GM21576 (cell line): ENCODE results near the gene DDO.

Source experiments
- ATAC-seq: cut with Tn5 transposase; IDR thresholded peaks from one replicate; pipeline ENCODE4 v1.9.1; 2021; ENCODE audit warnings: mild to moderate bottlenecking, moderate library complexity; ENCODE audit not compliant: unreplicated experiment

Gene DDO

DNA sequence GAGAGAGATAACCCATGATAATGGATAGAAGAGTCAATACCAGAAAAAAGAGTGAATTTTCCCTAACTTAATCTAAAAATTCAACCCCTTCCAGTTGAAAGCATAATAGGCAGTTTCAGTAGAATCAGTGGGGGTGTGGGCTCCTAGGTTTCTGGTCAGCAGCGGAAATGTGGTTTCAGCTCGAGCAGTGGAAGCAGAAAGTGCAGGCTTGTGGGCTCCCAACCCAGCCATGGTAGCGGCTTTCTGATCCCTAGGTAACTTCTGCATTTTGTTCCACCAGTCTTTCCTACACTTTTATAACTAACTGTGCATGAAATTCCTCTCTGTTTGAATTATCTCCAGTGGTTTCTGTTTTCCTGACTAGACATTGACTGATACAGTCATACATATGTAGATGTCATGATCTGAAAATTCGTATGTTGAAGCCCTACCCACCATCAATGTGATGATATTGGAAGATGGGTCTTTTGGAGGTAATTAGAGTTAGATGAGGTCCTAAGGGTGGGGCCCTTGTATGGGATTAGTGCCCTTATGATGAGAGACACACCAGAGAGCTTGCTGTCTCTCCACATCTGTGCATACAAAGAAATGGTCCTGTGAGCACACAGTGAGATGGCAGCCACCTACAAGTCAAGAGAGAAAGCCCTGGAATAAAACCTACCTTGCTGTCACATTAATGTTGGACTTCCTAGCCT, 6.5 kb upstream of the DDO start:
- no peak for ATAC-seq

DNA sequence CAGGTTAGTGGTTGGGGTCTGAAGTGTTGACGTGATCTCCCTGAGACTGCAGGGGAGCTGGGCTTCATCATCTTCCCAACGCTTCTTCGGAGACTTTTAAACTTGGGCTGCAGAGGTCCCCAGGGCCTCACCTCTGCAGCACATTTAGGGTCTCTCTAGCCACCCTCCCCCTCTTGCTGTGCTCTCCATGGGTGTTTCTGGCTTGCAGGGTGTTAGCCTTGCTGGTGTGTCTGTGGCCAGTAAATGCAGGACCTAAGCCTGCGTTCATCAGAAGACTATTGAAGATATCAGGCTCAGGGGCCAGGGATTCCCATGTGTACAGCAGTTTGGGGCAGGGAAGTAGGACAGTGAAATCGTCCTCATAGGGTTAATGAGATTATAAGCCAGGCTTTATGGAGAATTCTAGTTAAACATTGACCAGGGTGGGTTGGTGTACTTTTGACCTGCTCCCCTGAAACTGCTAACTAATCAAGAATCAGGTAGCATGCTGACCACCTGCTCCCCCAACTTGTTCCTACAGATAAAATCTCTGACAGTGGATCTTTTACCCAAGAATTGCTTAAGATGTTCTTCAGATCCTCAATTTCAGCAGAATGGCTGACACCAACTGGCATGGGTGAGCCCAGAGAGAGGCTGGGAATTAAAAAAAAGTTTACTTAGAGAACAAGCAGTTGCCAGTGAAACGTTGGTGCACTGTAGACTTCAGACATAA, 3.8 kb upstream of the DDO start:
- no peak for ATAC-seq

DNA sequence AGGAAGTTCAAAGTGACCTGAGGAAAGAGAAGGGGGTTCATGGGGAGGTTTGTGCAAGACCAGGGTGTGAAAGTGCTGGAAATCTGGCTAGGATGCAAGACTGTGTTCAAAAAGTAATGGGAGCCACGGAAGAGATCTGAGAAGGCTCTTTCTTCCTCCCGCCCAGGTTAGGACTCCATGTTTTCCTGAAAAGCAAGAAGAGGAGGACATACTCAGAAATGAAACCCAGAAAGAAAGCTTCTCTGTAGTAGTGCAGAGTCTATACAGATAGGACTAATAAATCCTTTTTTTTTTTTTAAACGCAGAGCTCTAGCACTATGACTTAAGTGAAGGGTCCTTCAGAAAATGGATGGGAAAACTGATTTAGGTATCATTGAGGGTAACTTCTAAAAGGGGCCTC, 3.2 kb upstream of the DDO start:
- ATAC-seq = no peak

DNA sequence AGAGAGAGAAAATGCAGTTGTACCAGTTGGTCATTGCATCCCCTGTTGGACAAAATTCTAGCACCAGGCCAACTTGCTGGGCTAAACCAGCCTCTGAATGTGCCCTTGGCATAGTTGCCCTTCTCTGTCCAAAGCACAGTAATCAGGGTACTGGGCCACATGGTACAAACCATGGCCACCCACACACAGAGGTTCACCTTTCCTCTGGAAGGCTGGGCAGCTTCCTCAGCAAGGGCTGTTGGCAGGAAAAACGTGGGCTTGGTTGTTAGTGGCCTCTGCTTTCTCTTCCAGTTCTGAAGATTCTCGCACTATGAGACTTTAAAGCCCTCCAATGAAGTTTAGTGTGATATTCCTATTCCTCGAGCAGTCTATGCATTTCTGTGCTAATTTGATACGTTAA, 706 bp downstream of the DDO start:
- no peak for ATAC-seq

DNA sequence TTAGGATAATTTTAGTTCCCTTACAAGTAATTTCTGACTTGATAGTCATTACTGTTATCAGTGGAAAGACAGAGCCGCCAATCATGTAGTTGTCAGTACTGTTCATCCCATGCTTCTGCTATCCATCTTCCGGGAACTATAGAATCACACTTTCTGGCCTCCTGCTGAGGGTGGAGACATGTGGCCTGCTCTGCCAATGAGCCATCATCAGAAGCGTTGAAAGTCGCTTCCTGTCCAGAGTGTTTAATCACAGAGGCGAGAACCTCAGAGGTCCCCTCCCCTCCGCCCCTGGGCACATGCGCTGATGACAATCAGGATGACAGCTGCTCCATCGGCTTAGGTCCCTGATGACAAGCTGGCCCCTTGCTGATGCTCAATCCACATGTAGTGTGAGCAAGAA, 3.0 kb downstream of the DDO start:
- ATAC-seq = no peak

DNA sequence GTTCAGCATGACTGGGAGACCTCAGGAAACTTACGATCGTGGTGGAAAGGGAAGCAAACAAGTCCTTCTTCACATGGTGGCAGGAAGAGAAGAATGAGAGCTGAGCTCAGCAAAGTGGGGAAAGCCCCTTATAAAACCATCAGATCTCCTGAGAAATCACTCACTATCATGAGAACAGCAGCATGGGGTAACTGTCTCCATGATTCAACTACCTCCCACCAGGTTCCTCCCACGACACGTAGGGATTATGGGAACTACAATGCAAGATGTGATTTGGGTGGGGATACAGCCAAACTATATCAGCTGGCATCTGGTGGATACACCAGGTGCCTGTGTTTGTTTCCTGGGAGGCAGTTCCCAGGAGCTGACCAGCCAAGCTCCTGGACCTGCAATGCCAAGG, 4.9 kb downstream of the DDO start:
- ATAC-seq = no peak

DNA sequence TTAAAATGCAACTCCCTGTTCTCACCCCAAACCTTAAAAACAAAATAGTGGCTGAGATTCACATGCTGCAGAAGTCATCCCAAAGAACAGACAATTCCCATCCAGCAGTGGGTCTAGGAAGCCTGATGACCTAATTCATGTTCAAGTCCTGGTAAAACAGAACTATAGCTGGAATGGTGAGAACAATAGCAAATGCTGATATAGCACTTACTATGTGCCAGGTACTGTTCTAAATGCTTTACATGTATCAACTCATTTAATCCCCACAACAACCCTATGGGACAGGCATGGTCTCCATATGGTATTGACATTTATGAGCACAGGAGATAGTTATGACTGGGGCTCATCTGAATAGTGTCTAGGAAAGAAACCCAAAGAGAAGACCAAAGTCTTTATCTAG, 5.6 kb downstream of the DDO start:
- no peak for ATAC-seq

DNA sequence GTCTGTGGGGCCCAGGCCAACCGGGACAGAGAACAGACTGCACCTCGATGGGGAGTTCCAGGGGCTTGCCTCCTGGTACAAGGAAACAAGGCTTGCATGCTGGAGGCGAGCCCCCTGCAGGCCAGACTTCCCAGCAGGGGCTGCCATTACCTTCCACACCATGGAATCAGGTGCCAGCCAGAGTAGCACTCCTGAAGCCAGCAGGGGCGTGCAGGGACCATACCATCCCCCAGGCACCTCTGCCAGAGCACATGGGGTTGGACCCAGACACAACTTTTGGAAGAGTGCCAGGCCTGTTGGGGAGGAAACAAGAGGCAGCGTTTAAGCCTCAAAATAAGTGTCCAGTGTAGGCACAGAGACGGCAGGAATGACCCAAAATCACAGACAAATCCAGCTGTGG, 6.5 kb downstream of the DDO start:
- no peak for ATAC-seq

DNA sequence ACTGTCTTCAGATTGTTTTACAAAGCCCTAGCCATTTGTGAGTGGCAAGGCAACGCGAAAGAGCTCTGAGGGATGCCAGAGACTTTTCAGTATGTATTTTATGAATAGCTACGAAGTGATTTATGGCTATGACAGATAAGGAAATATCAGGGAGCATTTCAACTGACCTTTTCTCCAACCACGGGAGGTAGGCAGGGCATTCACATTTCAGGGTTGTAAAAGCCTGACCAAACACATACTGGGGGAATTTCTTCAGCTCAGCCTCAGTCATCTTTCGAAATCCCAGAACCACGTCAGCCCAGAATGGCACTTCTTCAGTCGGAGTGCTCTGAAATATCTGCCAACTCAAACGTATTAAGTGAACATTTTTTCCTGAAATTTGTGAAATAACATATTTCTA, 10.8 kb downstream of the DDO start:
- ATAC-seq = no peak

DNA sequence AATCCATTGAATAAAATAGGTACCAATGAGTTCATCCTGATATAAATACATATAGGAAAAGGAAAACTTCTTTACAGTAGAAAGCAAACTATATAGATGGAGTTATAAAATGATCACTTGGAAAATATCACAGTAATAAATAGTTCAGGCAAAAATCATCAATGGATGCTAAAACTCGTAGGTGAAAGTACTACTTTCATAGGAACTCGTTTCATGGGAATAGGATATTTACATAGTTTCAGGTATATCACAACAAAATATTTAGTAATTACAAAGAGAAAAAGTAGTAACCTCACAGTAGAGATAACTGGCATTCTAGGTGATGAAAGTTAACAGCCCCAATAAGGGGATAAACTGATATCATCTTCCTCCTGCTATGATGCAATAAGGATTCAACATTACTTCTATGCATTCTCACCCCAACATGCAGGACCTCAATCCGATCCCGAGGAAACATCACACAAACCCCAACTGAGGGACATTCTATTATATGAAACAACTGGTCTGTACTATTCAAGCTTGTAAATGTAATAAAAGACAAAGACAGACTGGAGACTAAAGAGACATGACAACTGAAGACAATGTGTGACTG, 13.7 kb downstream of the DDO start:
- no peak for ATAC-seq

DNA sequence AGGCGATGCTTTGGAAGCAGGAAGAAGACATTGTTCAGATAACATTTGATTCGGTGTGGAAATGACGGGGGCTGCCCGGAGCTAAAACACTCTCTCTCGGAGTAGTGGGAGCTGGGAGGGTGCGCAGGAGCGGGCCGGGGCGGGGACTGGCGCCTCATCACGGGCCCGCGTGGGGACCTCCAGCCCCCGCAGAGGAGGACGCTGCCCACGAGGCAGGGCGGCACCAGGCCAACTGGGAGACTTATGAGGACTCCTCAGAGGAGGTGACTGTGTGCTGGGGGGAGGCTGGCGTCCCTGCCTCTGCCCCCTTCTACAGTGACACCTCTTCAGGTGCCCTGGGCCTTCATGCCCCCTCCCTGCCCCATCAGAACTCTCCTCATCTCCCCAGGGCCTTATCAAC, 15.2 kb downstream of the DDO start:
- ATAC-seq = no peak

DNA sequence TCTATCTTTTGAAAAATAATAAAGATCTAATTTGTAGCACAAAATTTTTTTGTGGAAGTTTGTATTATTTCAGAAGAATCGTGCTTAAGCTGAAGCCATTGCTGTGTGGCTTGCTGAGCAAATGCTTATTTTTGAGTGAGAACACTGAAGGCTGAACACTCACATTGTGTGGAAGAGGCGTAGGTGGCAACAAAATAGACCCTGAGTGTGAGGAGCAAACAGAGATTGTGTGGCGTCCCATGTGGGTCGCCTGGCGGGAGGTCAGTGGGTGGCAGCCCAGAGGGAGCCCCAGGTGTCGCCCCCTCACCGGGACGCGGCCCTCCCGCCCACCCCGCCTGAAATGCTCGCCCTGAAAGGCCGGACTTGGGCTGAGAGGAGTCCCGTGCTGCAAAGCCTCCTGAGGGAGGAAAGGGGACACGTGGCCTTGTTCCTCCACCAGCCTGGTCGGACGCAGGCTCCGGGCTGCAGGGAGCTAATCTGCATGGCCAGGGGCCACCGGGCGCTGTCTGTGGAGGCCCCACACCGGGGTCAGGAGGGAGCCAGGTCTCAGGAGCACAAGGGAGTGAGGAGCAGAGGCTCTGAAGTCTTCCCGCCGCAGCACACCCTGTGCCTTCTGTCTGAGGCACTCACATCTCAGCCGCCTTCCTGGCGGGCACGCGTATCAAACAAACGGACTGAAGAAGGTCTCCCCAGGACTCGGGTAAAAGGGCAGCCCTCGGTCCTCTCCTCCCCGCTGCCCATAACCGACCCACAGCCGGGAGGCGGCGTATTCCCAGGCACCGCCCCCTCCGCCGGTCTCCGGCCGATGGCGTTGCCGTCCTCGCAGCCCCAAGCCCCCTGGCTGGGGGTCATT, 15.9 kb downstream of the DDO start:
- ATAC-seq = no peak

DNA sequence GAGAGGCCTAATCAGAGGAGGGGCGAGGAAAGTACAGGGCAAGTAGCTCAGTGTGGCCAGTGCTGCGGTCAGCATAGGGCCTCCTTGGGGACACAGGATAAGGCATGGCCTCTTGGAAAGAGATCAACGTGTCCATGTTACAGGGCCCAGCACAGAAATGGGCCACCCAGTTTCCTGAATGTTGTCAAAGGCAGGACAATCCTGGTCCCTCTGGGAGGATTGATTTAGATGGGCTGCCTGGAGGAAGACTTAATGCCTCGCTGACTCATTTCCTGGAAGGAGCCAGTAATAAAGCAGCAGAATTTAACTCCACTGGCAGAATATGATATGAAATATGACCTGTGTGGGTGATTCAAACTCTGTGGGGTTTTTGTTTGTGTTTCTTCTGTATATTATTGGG, 16.6 kb downstream of the DDO start:
- ATAC-seq = no peak

DNA sequence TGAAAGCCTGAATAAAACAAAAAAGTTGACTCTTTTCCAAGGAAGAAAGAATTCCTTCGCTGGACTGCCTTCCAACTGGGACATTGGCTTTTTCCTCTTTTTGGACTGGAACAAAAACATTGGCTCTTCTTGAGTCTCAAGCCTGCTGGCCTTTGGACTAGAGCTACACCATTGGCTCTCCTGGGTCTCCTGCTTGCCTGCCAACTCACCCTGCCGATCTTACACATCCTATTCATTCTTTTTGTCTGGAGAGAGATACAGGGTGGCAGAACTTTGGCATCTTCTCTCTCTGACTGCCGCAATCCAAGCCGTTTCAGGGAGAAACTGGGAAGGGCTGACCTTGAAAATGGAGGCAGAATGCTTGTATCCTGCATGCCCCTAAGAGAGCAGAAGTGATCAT, 20.2 kb downstream of the DDO start:
- no peak for ATAC-seq

DNA sequence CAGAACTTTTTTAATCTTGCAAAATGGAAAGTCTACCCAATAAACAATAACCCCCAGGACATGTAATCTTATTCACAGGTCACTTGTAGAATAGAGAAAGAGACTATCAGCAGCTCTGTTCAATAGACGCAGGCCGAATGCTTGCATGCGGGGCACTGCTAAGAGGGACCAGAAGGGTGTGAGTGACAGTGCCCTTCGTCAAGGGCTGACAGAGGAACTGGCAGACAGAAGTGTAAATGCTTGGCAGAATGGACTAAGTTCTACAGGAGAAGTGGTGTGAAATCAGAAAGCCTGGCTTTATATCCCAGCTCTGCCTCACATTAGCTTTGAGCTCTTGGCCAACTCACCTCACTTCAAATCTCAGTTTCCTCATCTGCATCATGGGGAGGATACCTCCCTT, 21.0 kb downstream of the DDO start:
- ATAC-seq = no peak

DNA sequence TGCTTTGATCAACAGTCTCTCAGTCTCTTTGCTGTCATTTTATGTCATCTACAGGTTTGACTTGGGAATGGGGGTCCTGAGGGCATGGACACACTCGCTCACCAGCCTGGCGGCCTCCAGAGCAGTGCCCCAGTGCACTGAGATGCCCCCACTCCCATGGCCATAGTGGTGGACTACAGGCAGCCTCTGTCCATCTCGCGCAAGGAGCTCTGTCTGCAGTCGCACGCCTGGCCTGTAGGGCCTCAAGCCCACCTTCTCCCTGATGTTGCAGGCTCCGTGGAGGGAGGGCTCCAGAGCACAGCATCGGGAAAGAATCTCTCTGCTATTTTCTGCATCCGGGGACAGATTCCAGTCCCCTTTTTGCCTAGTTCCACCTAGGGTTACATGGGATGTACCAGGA, 22.6 kb downstream of the DDO start:
- no peak for ATAC-seq

DNA sequence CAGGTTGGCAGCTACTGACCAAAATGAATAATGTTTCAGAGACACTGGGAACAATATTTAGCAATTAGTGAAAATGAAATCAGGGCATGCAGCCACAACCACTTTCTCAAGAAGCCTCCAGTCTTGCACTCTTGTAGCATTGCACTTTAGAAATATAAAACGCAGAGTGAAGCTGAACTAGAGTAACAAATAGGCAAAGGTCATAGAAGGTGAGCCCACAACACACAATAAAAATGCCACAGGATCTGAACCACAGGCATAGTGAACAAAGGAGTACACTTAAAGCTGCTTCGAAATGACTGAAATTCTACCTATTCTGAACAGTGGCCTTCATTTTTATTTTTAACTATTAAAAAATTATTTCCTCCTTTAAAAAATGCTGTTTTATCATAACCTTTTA, 25.0 kb downstream of the DDO start:
- ATAC-seq = no peak

DNA sequence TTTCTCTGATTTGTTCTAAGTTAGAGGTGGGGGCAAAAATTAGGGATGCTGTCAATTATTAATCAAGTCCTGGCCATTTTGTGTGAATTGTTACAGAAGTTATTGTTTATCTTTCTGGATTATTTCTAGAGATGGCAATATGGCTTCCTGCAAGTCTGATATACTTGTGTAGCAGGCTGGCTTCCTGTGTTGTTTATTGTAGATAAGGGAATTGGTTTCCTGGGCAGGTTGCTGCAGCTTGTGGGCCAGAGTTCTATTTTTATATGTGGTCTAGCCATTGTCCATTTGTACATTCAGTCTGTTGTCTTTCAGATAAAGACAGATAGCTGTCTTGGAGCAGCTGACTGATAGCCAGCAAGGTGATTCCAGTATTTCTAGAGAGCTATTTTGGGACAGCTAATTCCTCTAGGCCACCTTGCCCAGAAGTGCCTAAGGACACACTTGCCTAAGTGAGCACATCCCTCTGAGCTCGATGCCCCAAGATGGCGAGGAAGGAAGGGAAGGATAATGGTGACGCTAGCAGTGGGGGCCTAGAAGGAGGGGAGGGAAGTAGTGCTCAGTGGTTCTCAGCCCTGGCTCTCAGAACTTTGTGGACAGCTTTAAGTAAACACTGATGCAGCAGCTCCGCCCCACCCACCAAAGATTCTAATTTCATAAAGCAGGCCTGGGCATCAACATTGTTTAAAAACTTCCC, 25.5 kb downstream of the DDO start:
- no peak for ATAC-seq

DNA sequence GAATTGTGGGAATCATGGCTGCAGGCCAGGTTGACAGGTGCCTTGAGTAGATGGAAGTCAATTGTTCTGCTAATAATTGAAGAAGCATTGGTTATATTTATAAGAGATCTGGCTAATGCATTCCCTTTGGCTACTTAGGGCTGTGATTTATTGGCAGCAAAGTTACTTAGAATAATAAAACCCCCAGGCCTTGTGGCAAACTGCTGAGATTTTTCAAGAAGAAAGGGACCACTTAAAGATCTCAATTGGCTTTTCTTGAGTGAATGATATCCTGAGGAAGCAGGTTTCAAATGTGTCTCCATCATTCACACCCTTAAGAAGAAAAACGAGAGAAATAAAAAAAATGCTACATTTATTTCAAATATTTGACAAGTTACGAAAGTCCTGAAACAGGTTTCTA, 27.4 kb downstream of the DDO start:
- no peak for ATAC-seq

DNA sequence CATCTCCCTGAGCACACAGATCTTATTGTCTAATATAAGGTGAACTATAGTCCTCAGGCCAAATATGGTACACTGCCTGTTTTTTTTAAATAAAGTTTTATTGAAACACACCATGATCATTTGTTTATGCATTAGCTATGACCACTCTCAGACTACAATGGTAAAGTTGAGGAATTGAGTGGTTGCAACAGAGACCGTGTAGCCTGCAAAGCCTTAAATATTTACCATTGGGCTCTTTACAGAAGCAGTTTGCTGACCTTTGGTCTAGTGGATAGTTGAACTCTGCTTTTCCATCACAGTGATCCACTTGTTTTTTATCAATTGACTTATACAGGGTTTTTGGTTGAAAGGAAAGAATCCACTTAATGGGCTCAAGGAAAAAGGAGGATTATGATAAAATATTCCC, 29.9 kb downstream of the DDO start:
- no peak for ATAC-seq

DNA sequence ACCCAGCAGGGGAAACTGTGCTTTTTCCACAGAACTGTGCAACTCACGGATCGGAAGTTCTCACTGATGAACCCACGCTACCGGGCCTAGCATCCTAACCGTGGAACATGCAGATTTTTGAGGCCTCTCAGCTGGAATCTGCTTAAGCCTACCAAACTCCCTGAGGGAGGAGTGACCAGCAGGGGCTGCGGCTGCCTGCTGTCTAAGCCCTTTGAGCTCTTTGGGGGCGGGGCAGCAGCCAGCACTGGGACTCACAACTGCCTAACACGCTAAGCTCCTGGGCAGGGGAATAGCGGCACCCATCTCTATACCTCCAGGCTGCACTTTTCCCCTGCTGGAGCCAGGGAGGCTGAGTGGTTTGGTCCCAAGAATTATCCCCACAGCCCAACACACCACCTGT, 36.8 kb downstream of the DDO start:
- ATAC-seq = no peak
